SK-N-MC (cell line): Measurements from ENCODE around the gene SCFD2.
A peak's percentile ranks its signal among the peaks of the same experiment; 100 is the strongest.

Experiments
- EZH2 ChIP-seq: fragments of 200-600 bp; sonication (generic); IDR thresholded peaks from one replicate; pipeline ENCODE4 v1.6.1; 2017; ENCODE audit warnings: antibody characterized with exemption
- POLR2AphosphoS5 ChIP-seq: IDR thresholded peaks from 2 replicates; pipeline ENCODE4 v1.6.1; 2012; ENCODE audit warnings: mild to moderate bottlenecking, low read depth, low read length, borderline replicate concordance

- TF ChIP-seq POLR2AphosphoS5 (peak; percentile 74), EZH2 (no peak)
Observed at GRCh38 chr4:53365486-53366300, at the start of gene SCFD2.
